Neuronal stem cell (in vitro differentiated cells): ENCODE data around the gene CST4.

Experiments
- DNase-seq: peaks from one replicate; pipeline ENCODE4 v3.0.0-alpha.2; 2013; ENCODE audit warnings: low spot score
- H2AFZ ChIP-seq: one replicate; pipeline ENCODE4 v1.6.1; 2013; ENCODE audit warnings: mild to moderate bottlenecking, low read length, inconsistent platforms
- H2AK5ac ChIP-seq: 2 replicates; pipeline ENCODE4 v1.6.1; 2013; ENCODE audit warnings: low read depth, mild to moderate bottlenecking, inconsistent platforms, low read length, moderate library complexity, mixed read lengths
- H2BK120ac ChIP-seq: 2 replicates; pipeline ENCODE4 v1.6.1; 2013; ENCODE audit warnings: low read depth, mild to moderate bottlenecking, inconsistent platforms, low read length, moderate library complexity, mixed read lengths
- H2BK12ac ChIP-seq: one replicate; pipeline ENCODE4 v1.6.1; 2013; ENCODE audit warnings: low read length, inconsistent platforms
- H2BK15ac ChIP-seq: 2 replicates; pipeline ENCODE4 v1.6.1; 2013; ENCODE audit warnings: mild to moderate bottlenecking, low read length, inconsistent platforms, mixed read lengths
- H2BK5ac ChIP-seq: one replicate; pipeline ENCODE4 v1.6.1; 2013; ENCODE audit warnings: inconsistent platforms, mild to moderate bottlenecking, low read length, moderate library complexity
- H3K14ac ChIP-seq: one replicate; pipeline ENCODE4 v1.6.1; 2013; ENCODE audit warnings: low read length, inconsistent platforms
- H3K18ac ChIP-seq: 2 replicates; pipeline ENCODE4 v1.6.1; 2013; ENCODE audit warnings: low read length, inconsistent platforms
- H3K23ac ChIP-seq: 2 replicates; pipeline ENCODE4 v1.6.1; 2013; ENCODE audit warnings: low read depth, mild to moderate bottlenecking, mixed read lengths, low read length, inconsistent platforms; ENCODE audit not compliant: poor library complexity
- H3K27ac ChIP-seq: replicated peaks from 3 replicates; pipeline ENCODE4 v1.5.1; 2013; ENCODE audit warnings: low read length, inconsistent platforms
- H3K27me3 ChIP-seq, 3 experiments: 2 replicates each; pipeline ENCODE4 v1.6.1; 2013; ENCODE audit warnings: low read length in 3 of 3, mild to moderate bottlenecking in 2 of 3, inconsistent platforms in 1 of 3, low read depth in 1 of 3, mixed read lengths in 1 of 3, moderate library complexity in 1 of 3; ENCODE audit not compliant: control insufficient read depth in 3 of 3, insufficient read depth in 3 of 3
- H3K36me3 ChIP-seq, 2 donors: replicated peaks in 1 of 2; 2 replicates each; pipeline ENCODE4 v1.6.1; 2013; ENCODE audit warnings: low read length in 2 of 2; ENCODE audit not compliant: control insufficient read depth in 2 of 2, insufficient read depth in 2 of 2
- H3K4ac ChIP-seq: 2 replicates; pipeline ENCODE4 v1.6.1; 2013; ENCODE audit warnings: inconsistent platforms, mild to moderate bottlenecking, low read length, moderate library complexity
- H3K4me1 ChIP-seq, 2 donors: 1 replicate in 1 of 2; 2 replicates in 1 of 2; pipeline ENCODE4 v1.6.1; 2013; ENCODE audit warnings: low read length in 2 of 2, low read depth in 1 of 2; ENCODE audit not compliant: control insufficient read depth in 2 of 2, insufficient read depth in 1 of 2
- H3K4me2 ChIP-seq: one replicate; pipeline ENCODE4 v1.6.1; 2013; ENCODE audit warnings: mild to moderate bottlenecking, low read length, inconsistent platforms; ENCODE audit not compliant: insufficient read depth, poor library complexity, severe bottlenecking
- H3K4me3 ChIP-seq, 2 donors: 2 replicates each; pipeline ENCODE4 v1.5.1; 2013; ENCODE audit warnings: low read length in 2 of 2, mild to moderate bottlenecking in 2 of 2, inconsistent platforms in 1 of 2, moderate library complexity in 1 of 2
- H3K79me1 ChIP-seq: one replicate; pipeline ENCODE4 v1.6.1; 2013; ENCODE audit warnings: low read depth, mild to moderate bottlenecking, inconsistent platforms, low read length, moderate library complexity
- H3K9ac ChIP-seq: one replicate; pipeline ENCODE4 v1.6.1; 2013; ENCODE audit warnings: mild to moderate bottlenecking, low read depth, low read length, inconsistent platforms; ENCODE audit not compliant: poor library complexity
- H3K9me3 ChIP-seq, 2 donors: replicated peaks in 1 of 2; 2 replicates each; pipeline versions ENCODE3 to v1.6.1; 2013; ENCODE audit warnings: low read length in 2 of 2, mild to moderate bottlenecking in 2 of 2, inconsistent platforms in 1 of 2, low read depth in 1 of 2, mixed read lengths in 1 of 2, moderate library complexity in 1 of 2; ENCODE audit not compliant: control insufficient read depth in 2 of 2, insufficient read depth in 1 of 2
- H4K8ac ChIP-seq: one replicate; pipeline ENCODE4 v1.6.1; 2013; ENCODE audit warnings: low read depth, mild to moderate bottlenecking, inconsistent platforms, low read length, moderate library complexity
- H4K91ac ChIP-seq: one replicate; pipeline ENCODE4 v1.6.1; 2013; ENCODE audit warnings: low read length, low read depth, mild to moderate bottlenecking, inconsistent platforms; ENCODE audit not compliant: poor library complexity
- WGBS, 2 donors: extraction: QIAGEN DNeasy Blood & Tissue Kit; methylation state at CpG; one replicate each; pipeline ENCODE4 v1.1.7; 2013; ENCODE audit warnings: missing lambda C conversion rate in 2 of 2, mixed read lengths in 1 of 2; ENCODE audit not compliant: insufficient read length in 2 of 2, insufficient replicate concordance in 1 of 2; ENCODE audit errors: extremely low coverage in 2 of 2; 5-methylcytosine and 5-hydroxymethylcytosine counted together

Gene CST4

DNA sequence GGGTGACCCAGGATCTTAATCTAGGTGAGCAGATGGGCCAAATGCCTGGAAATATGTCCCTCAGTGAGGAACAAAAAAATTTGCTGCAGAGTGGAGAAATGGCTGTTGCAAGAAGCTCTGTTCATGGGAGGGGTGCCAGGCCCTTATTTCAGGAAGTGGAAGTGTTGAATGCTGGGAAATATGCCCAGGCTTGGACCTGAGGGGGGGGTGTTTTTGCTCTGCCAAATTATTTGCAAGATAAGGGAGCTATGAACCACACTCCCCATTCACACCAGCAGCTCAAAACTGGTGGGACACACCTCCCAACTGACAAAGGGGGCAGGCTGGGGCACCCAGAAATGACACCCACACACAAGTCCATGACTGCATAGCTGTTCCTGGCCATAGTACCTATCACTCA, 8.7 kb downstream of the CST4 start:
- Histone ChIP-seq H2BK120ac (no peak overlapping the region), H3K9ac (no peak overlapping the region), H3K4ac (no peak overlapping the region), H3K4me2 (no peak overlapping the region), H2AFZ (no peak overlapping the region), H3K18ac (no peak overlapping the region), H2BK15ac (no peak overlapping the region), H3K23ac (no peak overlapping the region), H3K27ac (no peak overlapping the region), H4K91ac (no peak overlapping the region), H3K4me3 (no peak overlapping the region), H3K9me3 (no peaks in the 10 kb centered on the region), H3K4me1 (no peaks in the 10 kb centered on the region), H4K8ac (no peak overlapping the region), H3K27me3 (no peaks in the 10 kb centered on the region), H2BK5ac (no peak overlapping the region), H2BK12ac (no peak overlapping the region), H3K79me1 (no peaks in the 10 kb centered on the region), H3K36me3 (no peaks in the 10 kb centered on the region), H3K14ac (no peak overlapping the region), H2AK5ac (no peak overlapping the region)
- no peak for DNase-seq

DNA sequence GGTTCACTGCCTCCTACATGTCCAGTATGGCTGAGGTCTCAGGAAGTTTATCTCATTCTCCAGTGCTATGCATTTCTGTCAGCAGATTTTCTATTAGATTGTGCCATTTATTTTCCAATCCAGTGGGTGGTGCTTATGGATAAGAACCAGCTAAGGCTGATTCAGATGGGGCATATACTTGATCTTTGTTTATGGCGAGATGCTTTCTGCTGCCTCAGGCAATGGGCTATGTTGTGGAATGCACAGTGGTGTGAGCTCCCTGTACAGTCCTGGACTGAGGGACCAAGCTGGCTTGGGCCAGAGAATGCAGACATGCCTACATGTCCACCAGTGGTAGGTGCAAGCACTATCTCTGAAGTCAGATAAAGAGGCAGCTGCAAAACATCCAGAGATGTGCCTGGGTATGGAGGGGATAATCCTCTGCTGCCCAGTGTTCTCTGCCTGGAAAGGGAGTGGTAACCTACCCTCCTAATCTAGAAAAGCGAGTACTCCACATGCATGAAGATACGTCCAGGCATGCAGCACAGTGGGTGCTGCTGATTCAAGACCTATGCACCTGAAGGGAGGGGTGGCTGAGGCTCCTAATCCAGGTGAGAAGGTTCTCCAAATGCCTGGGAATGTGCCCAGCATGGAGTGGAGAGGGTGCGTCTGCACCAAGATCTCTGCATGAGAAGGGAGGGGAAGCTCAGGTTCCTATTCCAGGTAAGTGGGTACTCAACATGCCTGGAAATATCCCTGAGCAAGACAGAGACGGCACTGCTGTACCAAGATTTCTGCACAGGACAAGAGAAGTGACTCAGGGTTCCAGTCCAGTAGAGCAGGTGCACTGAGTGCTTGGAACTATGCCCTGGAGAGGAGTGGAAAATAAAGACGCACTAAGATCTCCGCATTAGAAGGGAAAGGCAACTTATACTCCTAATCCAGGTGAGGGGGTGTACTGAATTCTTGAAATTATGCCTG, 9.4 kb downstream of the CST4 start:
- Histone ChIP-seq H3K9ac (no peak overlapping the region), H3K14ac (no peak overlapping the region), H3K4me1 (no peaks in the 10 kb centered on the region), H3K23ac (no peak overlapping the region), H3K4ac (no peak overlapping the region), H3K4me2 (no peak overlapping the region), H4K91ac (no peak overlapping the region), H2BK15ac (no peak overlapping the region), H2BK120ac (no peak overlapping the region), H3K36me3 (no peaks in the 10 kb centered on the region), H2AK5ac (no peak overlapping the region), H2AFZ (no peak overlapping the region), H2BK12ac (no peak overlapping the region), H3K27me3 (no peaks in the 10 kb centered on the region), H3K27ac (no peak overlapping the region), H3K79me1 (no peaks in the 10 kb centered on the region), H4K8ac (no peak overlapping the region), H3K4me3 (peak overlapping the region in 1 of 2 donors; percentile 43), H3K18ac (no peak overlapping the region), H2BK5ac (no peak overlapping the region), H3K9me3 (no peaks in the 10 kb centered on the region)
- no CpG with 5 or more reads among the region's 7 CpGs for WGBS, 2 donors
- DNase-seq = no peak

DNA sequence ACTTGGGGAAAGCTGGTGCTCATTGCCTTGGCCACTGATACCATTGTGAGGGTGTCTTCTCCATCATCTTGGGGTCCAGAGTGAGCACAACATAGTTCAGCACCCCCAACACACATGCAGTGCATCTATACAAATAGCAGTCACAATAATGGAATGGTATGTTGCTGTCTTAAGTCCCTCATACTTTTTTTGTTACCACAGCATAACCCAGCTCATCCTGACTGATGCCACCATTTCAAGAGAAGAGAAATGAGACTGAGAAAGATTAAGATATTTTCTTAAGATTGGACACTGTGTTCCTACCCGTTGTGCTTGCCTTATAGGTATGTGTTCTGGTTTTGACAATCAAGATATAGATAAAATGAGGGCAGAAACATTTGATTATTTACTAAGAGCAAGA, 15.6 kb downstream of the CST4 start:
- H2BK12ac ChIP-seq = no peak overlapping the region

DNA sequence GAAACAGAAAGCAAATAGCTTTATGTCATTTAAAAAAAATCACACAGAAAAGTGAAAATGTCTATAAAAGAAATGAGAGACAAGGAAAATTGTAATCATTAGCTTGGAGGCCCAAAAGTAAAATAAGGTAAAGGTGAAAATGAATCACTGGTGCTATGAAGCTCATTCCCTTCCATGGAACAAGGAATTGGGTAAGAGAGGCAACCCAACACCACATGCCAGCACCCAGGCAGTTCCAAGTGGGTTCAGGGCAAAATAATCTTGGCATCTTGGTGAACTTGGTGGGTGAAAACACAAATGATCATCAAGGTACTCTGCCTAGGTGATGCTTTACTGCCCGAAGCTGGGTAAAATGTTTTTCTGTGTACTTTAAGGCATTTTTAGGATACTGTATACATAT, 16.7 kb downstream of the CST4 start:
- H4K8ac ChIP-seq = no peak overlapping the region
- no peak overlapping the region for H4K91ac ChIP-seq
- H2AK5ac ChIP-seq = no peak overlapping the region
- H3K9ac ChIP-seq = no peak overlapping the region
- H3K27ac ChIP-seq = no peak overlapping the region
- H3K4me3 ChIP-seq = no peak overlapping the region
- no peak overlapping the region for H2AFZ ChIP-seq
- WGBS, 2 donors = no CpG with 5 or more reads among the region's 1 CpG
- H3K23ac ChIP-seq = no peak overlapping the region
- no peaks in the 10 kb centered on the region for H3K4me1 ChIP-seq
- H2BK120ac ChIP-seq = no peak overlapping the region
- H3K18ac ChIP-seq = no peak overlapping the region
- peaks cover 0 to 2% of the 10 kb centered on the region in 2 donors for H3K9me3 ChIP-seq
- H3K4ac ChIP-seq = no peak overlapping the region
- H2BK5ac ChIP-seq = no peak overlapping the region
- no peaks in the 10 kb centered on the region for H3K79me1 ChIP-seq
- no peak overlapping the region for H2BK12ac ChIP-seq
- H2BK15ac ChIP-seq = no peak overlapping the region
- H3K14ac ChIP-seq = no peak overlapping the region
- no peak for DNase-seq
- H3K27me3 ChIP-seq = no peaks in the 10 kb centered on the region
- no peak overlapping the region for H3K4me2 ChIP-seq
- no peaks in the 10 kb centered on the region for H3K36me3 ChIP-seq

More for the DNA sequence above, 15.6 kb downstream of the CST4 start:
- no peak for DNase-seq
- Histone ChIP-seq H3K36me3 (no peaks in the 10 kb centered on the region), H4K8ac (no peak overlapping the region), H3K79me1 (no peaks in the 10 kb centered on the region), H3K14ac (no peak overlapping the region), H3K4ac (no peak overlapping the region), H3K4me1 (no peaks in the 10 kb centered on the region), H4K91ac (no peak overlapping the region), H3K27me3 (no peaks in the 10 kb centered on the region), H2BK15ac (no peak overlapping the region), H3K27ac (no peak overlapping the region), H3K9ac (no peak overlapping the region), H2AK5ac (no peak overlapping the region), H3K23ac (no peak overlapping the region), H2BK5ac (no peak overlapping the region), H3K9me3 (peaks cover 0 to 2% of the 10 kb centered on the region in 2 donors), H2AFZ (no peak overlapping the region), H3K18ac (no peak overlapping the region), H3K4me2 (no peak overlapping the region), H2BK120ac (no peak overlapping the region), H3K4me3 (no peak overlapping the region)
- no CpG with 5 or more reads among the region's 1 CpG for WGBS, 2 donors
